CD8-positive, alpha-beta memory T cell (primary cell): ENCODE data around the gene GSX2. TPM values are rescaled to one million over a fixed set of nuclear protein-coding genes. Genes with fewer than 3 reads are reported as not detected.

Experiments used
- CTCF ChIA-PET: fragments of 350-600 bp; sonication (Branson Sonifier 250); formaldehyde crosslinking; loops from one replicate; lab custom pipeline; 2021; ENCODE audit warnings: antibody characterized with exemption; lab: Charles Lee
- POLR2A ChIA-PET: fragments of 350-600 bp; sonication (Branson Sonifier 250); formaldehyde crosslinking; loops from one replicate; lab custom pipeline; 2021; ENCODE audit warnings: antibody characterized with exemption; lab: Charles Lee
- DNase-seq, 5 donors: peaks; one replicate each; pipeline versions ENCODE4 v3.0.0 to v3.0.0-alpha.2; 2020 to 2022; ENCODE audit warnings: mixed read lengths in 1 of 5
- H3K27ac ChIP-seq: one replicate; pipeline ENCODE4 v1.7.0; 2013; ENCODE audit warnings: low read depth, mild to moderate bottlenecking, low read length, moderate library complexity
- H3K27me3 ChIP-seq: 2 replicates; pipeline ENCODE4 v1.7.0; 2013; ENCODE audit warnings: low read length, mild to moderate bottlenecking; ENCODE audit not compliant: insufficient read depth, poor library complexity, severe bottlenecking
- H3K36me3 ChIP-seq: 2 replicates; pipeline ENCODE4 v1.7.0; 2013; ENCODE audit warnings: mild to moderate bottlenecking, low read length, moderate library complexity; ENCODE audit not compliant: insufficient read depth
- H3K4me1 ChIP-seq: 2 replicates; pipeline ENCODE4 v1.7.0; 2013; ENCODE audit warnings: mild to moderate bottlenecking, low read length, moderate library complexity; ENCODE audit not compliant: insufficient read depth
- H3K4me3 ChIP-seq: 2 replicates; pipeline ENCODE4 v1.7.0; 2013; ENCODE audit warnings: mild to moderate bottlenecking, low read length
- H3K9me3 ChIP-seq: 2 replicates; pipeline ENCODE4 v1.7.0; 2013; ENCODE audit warnings: mild to moderate bottlenecking, low read length
- H3K27ac Mint-ChIP-seq, 8 donors: one replicate each; pipeline ENCODE4 v1.8.0; 2020 to 2021; ENCODE audit warnings: mixed read lengths in 8 of 8, mild to moderate bottlenecking in 6 of 8, inconsistent platforms in 3 of 8, moderate library complexity in 3 of 8
- H3K27me3 Mint-ChIP-seq, 2 donors: one replicate each; pipeline ENCODE4 v1.8.0; 2020 to 2021; ENCODE audit warnings: mixed read lengths in 2 of 2, mild to moderate bottlenecking in 1 of 2, moderate library complexity in 1 of 2
- H3K36me3 Mint-ChIP-seq, 3 donors: one replicate each; pipeline ENCODE4 v1.8.0; 2020 to 2021; ENCODE audit warnings: mixed read lengths in 3 of 3, inconsistent platforms in 1 of 3, mild to moderate bottlenecking in 1 of 3
- H3K4me1 Mint-ChIP-seq, 3 donors: one replicate each; pipeline ENCODE4 v1.8.0; 2020 to 2021; ENCODE audit warnings: mixed read lengths in 3 of 3, inconsistent platforms in 1 of 3, mild to moderate bottlenecking in 1 of 3
- H3K4me3 Mint-ChIP-seq, 7 donors: one replicate each; pipeline ENCODE4 v1.8.0; 2020 to 2021; ENCODE audit warnings: mixed read lengths in 7 of 7, mild to moderate bottlenecking in 6 of 7, moderate library complexity in 4 of 7, inconsistent platforms in 2 of 7
- H3K9me3 Mint-ChIP-seq, 5 donors: one replicate each; pipeline ENCODE4 v1.8.0; 2020 to 2022; ENCODE audit warnings: mixed read lengths in 5 of 5, mild to moderate bottlenecking in 3 of 5, moderate library complexity in 2 of 5, inconsistent platforms in 1 of 5
- polyA plus RNA-seq: library from polyadenylated mRNA; unstranded; fragments of 300-500 nt; fragmentation: Illumina TruSeq; gene quantifications from one replicate; pipeline ENCODE4 v1.2.3, GENCODE V29; 2021
- total RNA-seq, 2 experiments: library from RNA; stranded (reverse); gene quantifications; one replicate each; pipeline ENCODE4 v1.2.3, GENCODE V29; 2021

Gene GSX2
- total and polyA plus RNA-seq, 3 experiments from 2014 or later, result not detected

DNA sequence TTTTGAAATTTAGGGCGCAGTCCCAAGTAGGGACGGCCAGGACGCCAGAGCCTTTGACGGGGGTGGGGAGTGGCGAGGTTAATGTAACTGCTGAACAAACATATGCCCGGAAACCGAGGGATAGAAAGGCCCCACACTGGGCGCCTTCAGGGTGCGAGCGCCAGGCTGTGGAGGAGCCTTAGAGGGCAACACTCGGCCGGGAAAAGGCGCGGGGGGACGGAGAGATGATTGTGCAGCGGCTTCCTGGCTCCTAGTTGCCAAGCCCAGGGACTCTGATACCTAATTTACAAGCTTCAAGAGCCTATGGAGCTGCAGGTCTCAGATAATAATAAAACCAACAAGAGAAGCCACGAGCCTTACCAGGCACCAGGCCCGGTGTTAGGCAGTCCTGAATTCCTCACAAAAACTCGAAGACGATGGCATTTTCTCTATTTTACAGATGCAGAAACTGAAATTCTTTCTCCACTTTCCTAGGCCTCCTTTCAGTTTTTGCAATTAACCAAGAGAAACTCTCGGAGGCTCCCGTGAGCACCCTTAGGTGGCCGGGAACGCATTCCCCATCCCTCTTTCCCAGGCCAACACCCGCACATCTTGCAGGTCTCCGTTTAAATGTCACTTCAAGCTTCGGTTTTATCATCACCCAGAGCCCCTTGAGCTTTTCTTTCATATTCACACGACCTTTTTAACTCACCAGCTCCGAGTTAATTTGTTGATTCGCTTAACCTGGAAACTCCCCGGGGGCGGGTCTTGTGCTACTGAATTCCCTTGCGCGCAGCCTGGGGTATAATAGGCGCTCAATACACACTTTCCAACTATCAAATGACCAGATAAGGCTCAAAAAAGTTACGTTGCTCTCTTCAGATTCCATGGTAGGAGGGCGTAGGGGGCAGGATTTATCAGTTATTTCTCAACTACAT, 6.4 kb upstream of the GSX2 start:
- H3K27me3 ChIP-seq, result peaks cover 62% of the 10 kb centered on the region
- H3K4me1 ChIP-seq, result peaks cover 14% of the 10 kb centered on the region
- ChIA-PET POLR2A (interaction anchor here (1.0 to 1.2 kb wide), 2 partner anchors 14 to 30 kb away, joined by 3 to 11 read pairs; no protein-coding TSS in a partner anchor), CTCF (no interaction called here)
- DNase-seq, result no peak
- Mint-ChIP-seq H3K9me3 (no peaks in the 10 kb centered on the region), H3K27me3 (peaks cover 58 to 85% of the 10 kb centered on the region in 2 donors), H3K4me1 (peaks cover 26 to 47% (median 35%) of the 10 kb centered on the region in 3 donors), H3K27ac (peak overlapping the region in 1 of 8 donors; percentile 73), H3K36me3 (no peaks in the 10 kb centered on the region), H3K4me3 (peak overlapping the region in 4 of 7 donors; percentile 8 to 38 (median 26))
- H3K4me3 ChIP-seq, result no peak overlapping the region
- H3K9me3 ChIP-seq, result no peaks in the 10 kb centered on the region
- no peak overlapping the region for H3K27ac ChIP-seq
- no peaks in the 10 kb centered on the region for H3K36me3 ChIP-seq

DNA sequence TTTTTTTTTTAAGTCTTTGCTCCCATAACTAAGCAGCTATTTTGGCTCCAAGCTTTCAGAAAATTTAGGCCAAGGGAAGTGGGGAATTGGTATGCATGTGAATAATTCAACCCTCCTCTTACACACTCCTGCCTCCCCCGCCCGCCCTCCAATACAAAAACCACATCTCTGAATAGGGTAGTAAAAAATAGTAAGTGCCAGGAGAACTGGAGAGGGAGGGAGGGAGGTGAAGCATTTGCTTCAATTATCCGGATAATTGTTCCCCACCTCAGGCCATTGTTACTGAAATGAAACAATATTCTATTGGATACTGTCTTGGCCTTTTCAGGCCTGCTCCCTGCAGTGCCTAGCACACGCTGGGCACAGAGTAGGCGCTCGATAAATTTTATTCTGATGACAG, 5.5 kb upstream of the GSX2 start:
- H3K36me3 ChIP-seq, result no peaks in the 10 kb centered on the region
- no peaks in the 10 kb centered on the region for H3K9me3 Mint-ChIP-seq
- no peak overlapping the region for H3K4me3 ChIP-seq
- H3K27me3 Mint-ChIP-seq, result peaks cover 67 to 89% of the 10 kb centered on the region in 2 donors
- H3K9me3 ChIP-seq, result no peaks in the 10 kb centered on the region
- no peak overlapping the region for H3K27ac Mint-ChIP-seq
- DNase-seq, result no peak
- POLR2A ChIA-PET, result no interaction called here
- H3K36me3 Mint-ChIP-seq, result no peaks in the 10 kb centered on the region
- peaks cover 21% of the 10 kb centered on the region for H3K4me1 ChIP-seq
- no peak overlapping the region for H3K4me3 Mint-ChIP-seq
- CTCF ChIA-PET, result no interaction called here
- peaks cover 35 to 56% (median 44%) of the 10 kb centered on the region in 3 donors for H3K4me1 Mint-ChIP-seq
- H3K27ac ChIP-seq, result no peak overlapping the region
- peaks cover 70% of the 10 kb centered on the region for H3K27me3 ChIP-seq

- H3K4me3 ChIP-seq, result no peak overlapping the region
- Mint-ChIP-seq H3K27ac (no peak overlapping the region), H3K4me1 (peaks cover 38 to 63% (median 47%) of the 10 kb centered on the region in 3 donors), H3K36me3 (no peaks in the 10 kb centered on the region), H3K9me3 (no peaks in the 10 kb centered on the region), H3K27me3 (peaks cover 69 to 92% of the 10 kb centered on the region in 2 donors), H3K4me3 (peak overlapping the region in 1 of 7 donors; percentile 37)
- no peaks in the 10 kb centered on the region for H3K36me3 ChIP-seq
- no peak for DNase-seq
- ChIA-PET POLR2A (no interaction called here), CTCF (no interaction called here)
- H3K9me3 ChIP-seq, result no peaks in the 10 kb centered on the region
- H3K27me3 ChIP-seq, result peaks cover 73% of the 10 kb centered on the region
- no peak overlapping the region for H3K27ac ChIP-seq
- peaks cover 23% of the 10 kb centered on the region for H3K4me1 ChIP-seq
Measured at GRCh38 chr4:54095110-54095825, 4.7 kb upstream of the GSX2 start.

GRCh38 chr4:54096295-54096962, 3.5 kb upstream of the GSX2 start:
- H3K27ac ChIP-seq, result no peak overlapping the region
- H3K27me3 ChIP-seq, result peaks cover 83% of the 10 kb centered on the region
- no peak for DNase-seq
- no peaks in the 10 kb centered on the region for H3K36me3 Mint-ChIP-seq
- no peaks in the 10 kb centered on the region for H3K9me3 ChIP-seq
- CTCF ChIA-PET, result no interaction called here
- no peak overlapping the region for H3K27ac Mint-ChIP-seq
- POLR2A ChIA-PET, result no interaction called here
- H3K27me3 Mint-ChIP-seq, result peaks cover 75 to 92% of the 10 kb centered on the region in 2 donors
- no peaks in the 10 kb centered on the region for H3K36me3 ChIP-seq
- peaks cover 25% of the 10 kb centered on the region for H3K4me1 ChIP-seq
- H3K4me3 Mint-ChIP-seq, result no peak overlapping the region
- H3K4me1 Mint-ChIP-seq, result peaks cover 37 to 66% (median 50%) of the 10 kb centered on the region in 3 donors
- no peak overlapping the region for H3K4me3 ChIP-seq
- H3K9me3 Mint-ChIP-seq, result no peaks in the 10 kb centered on the region

DNA sequence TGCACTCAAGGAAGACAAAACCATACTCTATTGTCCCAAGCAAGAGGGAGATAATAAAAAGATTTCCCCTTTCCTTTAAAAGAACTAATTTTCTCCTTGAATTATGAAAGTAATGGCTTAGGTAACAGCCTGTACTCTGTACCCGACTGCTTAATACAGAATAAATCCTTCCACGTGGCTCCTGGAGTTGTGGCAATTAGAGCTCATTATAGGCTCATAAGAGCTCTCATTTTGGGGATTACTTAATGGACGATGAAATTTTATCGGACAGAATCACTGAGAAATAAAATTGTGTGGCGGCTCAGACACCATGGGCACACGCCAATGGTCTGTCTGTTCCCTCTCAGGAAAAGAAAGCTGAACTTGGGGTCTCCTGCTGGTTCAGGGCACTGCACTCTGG, 2.8 kb upstream of the GSX2 start:
- Mint-ChIP-seq H3K9me3 (no peaks in the 10 kb centered on the region), H3K4me3 (no peak overlapping the region), H3K27ac (no peak overlapping the region), H3K27me3 (peaks cover 77 to 94% of the 10 kb centered on the region in 2 donors), H3K4me1 (peaks cover 37 to 63% (median 51%) of the 10 kb centered on the region in 3 donors), H3K36me3 (no peaks in the 10 kb centered on the region)
- no peaks in the 10 kb centered on the region for H3K36me3 ChIP-seq
- no peak for DNase-seq
- H3K4me3 ChIP-seq, result no peak overlapping the region
- peaks cover 89% of the 10 kb centered on the region for H3K27me3 ChIP-seq
- no peak overlapping the region for H3K27ac ChIP-seq
- CTCF ChIA-PET, result no interaction called here
- H3K4me1 ChIP-seq, result peaks cover 20% of the 10 kb centered on the region
- POLR2A ChIA-PET, result no interaction called here
- H3K9me3 ChIP-seq, result no peaks in the 10 kb centered on the region

DNA sequence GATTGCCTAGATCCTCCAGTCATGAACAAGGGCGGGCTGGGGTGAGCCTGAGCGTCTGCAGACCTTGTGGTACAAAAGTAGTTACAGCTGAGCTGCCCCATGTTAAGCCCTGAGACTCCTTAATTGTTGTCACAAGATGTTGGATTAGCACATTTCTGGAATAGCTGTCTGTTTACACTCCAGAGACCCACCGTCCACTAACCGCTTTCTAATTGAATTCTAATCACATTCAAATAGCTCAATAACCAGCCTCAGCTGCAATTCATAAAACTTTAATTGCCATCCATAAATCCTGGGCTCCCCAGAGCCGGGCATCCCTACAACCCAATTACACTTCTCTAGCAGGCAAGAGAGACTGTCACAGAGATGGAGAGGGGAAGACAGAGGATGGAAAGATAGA, 1.6 kb upstream of the GSX2 start:
- Mint-ChIP-seq H3K27me3 (peaks cover 81 to 95% of the 10 kb centered on the region in 2 donors), H3K9me3 (peaks cover 0 to 1% (median 0%) of the 10 kb centered on the region in 5 donors), H3K4me1 (peaks cover 32 to 60% (median 51%) of the 10 kb centered on the region in 3 donors), H3K27ac (no peak overlapping the region), H3K36me3 (no peaks in the 10 kb centered on the region), H3K4me3 (peak overlapping the region in 5 of 7 donors; percentile 6 to 77 (median 71))
- CTCF ChIA-PET, result no interaction called here
- DNase-seq, result no peak
- H3K9me3 ChIP-seq, result no peaks in the 10 kb centered on the region
- no peak overlapping the region for H3K4me3 ChIP-seq
- H3K4me1 ChIP-seq, result peaks cover 24% of the 10 kb centered on the region
- peaks cover 88% of the 10 kb centered on the region for H3K27me3 ChIP-seq
- POLR2A ChIA-PET, result no interaction called here
- no peak overlapping the region for H3K27ac ChIP-seq
- H3K36me3 ChIP-seq, result no peaks in the 10 kb centered on the region

DNA sequence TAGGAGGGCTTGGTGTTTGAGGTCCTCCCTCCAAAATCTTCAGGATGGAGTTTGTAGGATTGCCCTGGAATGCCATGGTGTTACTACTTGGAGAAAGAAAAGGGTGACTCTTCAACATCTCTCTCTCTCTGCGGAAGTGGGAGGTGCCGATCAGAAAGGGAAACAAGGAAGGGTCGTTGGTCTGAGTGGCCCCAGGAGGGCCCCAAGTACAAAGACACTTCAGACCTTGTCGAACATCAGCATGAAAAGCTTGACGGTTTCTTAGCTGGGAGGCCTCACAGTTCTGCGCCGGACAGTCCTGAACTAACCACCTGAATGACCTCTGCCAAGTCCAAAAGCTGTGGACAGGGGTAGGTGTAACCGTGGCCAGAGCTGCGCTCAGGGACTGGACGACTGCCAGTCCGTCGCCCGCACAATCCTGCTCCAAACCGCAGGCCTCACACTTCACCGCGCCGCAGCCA, 646 bp upstream of the GSX2 start:
- Histone ChIP-seq H3K4me1 (peaks cover 26% of the 10 kb centered on the region), H3K27ac (no peak overlapping the region), H3K36me3 (no peaks in the 10 kb centered on the region), H3K4me3 (peak overlapping the region; percentile 36), H3K27me3 (peaks cover 86% of the 10 kb centered on the region), H3K9me3 (no peaks in the 10 kb centered on the region)
- DNase-seq, result no peak
- H3K4me3 Mint-ChIP-seq, result peak overlapping the region; percentile 67 to 87 (median 72)
- H3K27ac Mint-ChIP-seq, result peak overlapping the region in 1 of 8 donors; percentile 35
- POLR2A ChIA-PET, result no interaction called here
- H3K4me1 Mint-ChIP-seq, result peaks cover 27 to 64% (median 48%) of the 10 kb centered on the region in 3 donors
- H3K9me3 Mint-ChIP-seq, result peaks cover 0 to 1% (median 0%) of the 10 kb centered on the region in 5 donors
- CTCF ChIA-PET, result interaction anchor here (0.5 kb wide), 1 partner anchor 119 kb away, joined by 3 read pairs; no protein-coding TSS in a partner anchor
- no peaks in the 10 kb centered on the region for H3K36me3 Mint-ChIP-seq
- peaks cover 79 to 95% of the 10 kb centered on the region in 2 donors for H3K27me3 Mint-ChIP-seq
